Activated T-cell treated with anti-CD3 and anti-CD28 coated beads for 24 hours (primary cell): Measurements from ENCODE around the gene LUZP1.
A peak's percentile ranks its signal among the peaks of the same experiment; 100 is the strongest.

Experiments
- DNase-seq: peaks from one replicate; pipeline ENCODE4 v3.0.0-alpha.2; 2020; ENCODE audit warnings: low read depth

The LUZP1 gene

GRCh38 chr1:23188434-23188884 is 19.8 kb upstream of the LUZP1 start:
- no peak for DNase-seq

GRCh38 chr1:23187637-23188036 is 19.0 kb upstream of the LUZP1 start:
- no peak for DNase-seq

- DNase-seq, result no peak
Observed at GRCh38 chr1:23185381-23185780, 16.7 kb upstream of the LUZP1 start.

- DNase-seq, result peak; percentile 21
Observed at GRCh38 chr1:23184212-23184934, 15.7 kb upstream of the LUZP1 start.

GRCh38 chr1:23179862-23180261 is 11.2 kb upstream of the LUZP1 start:
- no peak for DNase-seq

- no peak for DNase-seq
Observed at GRCh38 chr1:23178950-23179349, 10.3 kb upstream of the LUZP1 start.

- no peak for DNase-seq
Observed at GRCh38 chr1:23178414-23178813, 9.8 kb upstream of the LUZP1 start.

GRCh38 chr1:23177438-23178380 is 9.1 kb upstream of the LUZP1 start:
- DNase-seq, result peak; percentile 23

- DNase-seq, result no peak
Observed at GRCh38 chr1:23177031-23177430, 8.4 kb upstream of the LUZP1 start.

- DNase-seq, result no peak
Observed at GRCh38 chr1:23174426-23175110, 5.9 kb upstream of the LUZP1 start.

GRCh38 chr1:23171181-23171755 is 2.6 kb upstream of the LUZP1 start:
- DNase-seq, result no peak

- DNase-seq, result no peak
Observed at GRCh38 chr1:23169727-23170335, 1.2 kb upstream of the LUZP1 start.

GRCh38 chr1:23169195-23169575 is 529 bp upstream of the LUZP1 start:
- DNase-seq, result no peak

GRCh38 chr1:23168079-23168444 is 594 bp downstream of the LUZP1 start:
- no peak for DNase-seq

GRCh38 chr1:23167353-23168078 is 1.1 kb downstream of the LUZP1 start:
- peak; percentile 23 for DNase-seq

GRCh38 chr1:23166854-23167253 is 1.8 kb downstream of the LUZP1 start:
- no peak for DNase-seq

GRCh38 chr1:23163395-23163794 is 5.3 kb downstream of the LUZP1 start:
- DNase-seq, result no peak

GRCh38 chr1:23159963-23160877 is 8.4 kb downstream of the LUZP1 start:
- DNase-seq, result no peak

- DNase-seq, result no peak
Observed at GRCh38 chr1:23156940-23157339, 11.7 kb downstream of the LUZP1 start.
